Skeletal muscle satellite cell (primary cell): Measurements from ENCODE around the gene ARHGAP32. TPM values are rescaled to one million over a fixed set of nuclear protein-coding genes. Genes with fewer than 3 reads are reported as not detected.

Experiments used
- H3K27me3 ChIP-seq: 2 replicates; pipeline ENCODE4 v1.7.0; 2013; ENCODE audit warnings: low read length; ENCODE audit not compliant: control insufficient read depth, insufficient read depth
- H3K36me3 ChIP-seq: 2 replicates; pipeline ENCODE4 v1.7.0; 2013; ENCODE audit warnings: mild to moderate bottlenecking, control low read depth, low read length; ENCODE audit not compliant: insufficient read depth
- H3K4me1 ChIP-seq: 2 replicates; pipeline ENCODE4 v1.7.0; 2013; ENCODE audit warnings: low read length; ENCODE audit not compliant: control insufficient read depth, insufficient read depth
- H3K4me2 ChIP-seq: 2 replicates; pipeline ENCODE4 v1.7.0; 2013; ENCODE audit warnings: mild to moderate bottlenecking, low read length
- H3K4me3 ChIP-seq: 2 replicates; pipeline ENCODE4 v1.7.0; 2013; ENCODE audit warnings: low read length
- H3K9ac ChIP-seq: 2 replicates; pipeline ENCODE4 v1.7.0; 2013; ENCODE audit warnings: mild to moderate bottlenecking, low read depth, low read length, moderate library complexity
- H3K9me3 ChIP-seq: replicated peaks from 2 replicates; pipeline ENCODE4 v1.7.0; 2013; ENCODE audit warnings: mild to moderate bottlenecking, control low read depth, low read length
- small RNA-seq: library from RNA; depleted of rRNA; stranded (forward); fragments of <200 nt; gene quantifications from one replicate; pipeline ENCODE3, GENCODE V24; 2012

ARHGAP32 gene

DNA sequence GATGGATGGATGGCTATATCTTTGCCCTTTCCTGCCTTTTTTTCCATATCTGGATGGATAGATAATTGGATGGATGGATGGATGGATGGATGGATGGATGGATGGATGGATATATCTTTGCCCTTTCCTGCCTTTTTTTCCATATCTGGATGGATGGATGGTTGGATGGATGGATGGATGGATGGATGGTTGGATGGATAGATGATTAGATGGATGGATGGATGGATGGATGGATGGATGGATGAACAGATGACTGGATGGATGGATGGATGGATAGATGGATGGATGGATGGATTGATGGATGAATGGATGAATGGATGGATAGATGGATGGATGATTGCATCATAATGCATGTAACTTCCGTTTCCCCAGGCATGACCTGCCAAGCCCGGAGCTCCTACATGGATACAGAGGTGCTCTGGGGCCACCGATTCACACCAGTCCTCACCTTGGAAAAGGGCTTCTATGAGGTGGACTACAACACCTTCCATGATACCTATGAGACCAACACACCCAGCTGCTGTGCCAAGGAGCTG lies 276.0 kb downstream of the ARHGAP32 start:
- Histone ChIP-seq H3K27me3 (peaks cover 45% of the 10 kb centered on the region), H3K4me1 (no peaks in the 10 kb centered on the region), H3K4me3 (no peak overlapping the region), H3K4me2 (no peak overlapping the region), H3K9ac (no peak overlapping the region), H3K36me3 (no peaks in the 10 kb centered on the region), H3K9me3 (no peaks in the 10 kb centered on the region)

DNA sequence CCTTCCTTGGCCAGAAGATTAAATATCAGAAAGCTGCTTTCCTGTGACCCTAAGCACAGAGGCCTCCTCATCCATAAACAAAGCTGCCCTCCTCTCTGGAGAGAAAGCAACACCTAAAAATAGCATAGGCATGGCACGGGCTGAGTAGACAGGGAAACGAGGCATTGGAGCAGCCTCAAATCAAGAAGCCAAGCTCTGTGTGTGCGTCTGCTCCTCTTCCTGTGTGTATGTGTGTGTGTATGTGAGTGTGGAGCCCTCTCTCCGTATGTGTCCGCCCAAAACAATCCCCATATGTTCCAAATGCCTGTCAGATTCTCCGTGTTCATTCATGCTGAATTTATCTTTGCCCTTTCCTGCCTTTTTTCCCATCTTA lies 277.0 kb downstream of the ARHGAP32 start:
- Histone ChIP-seq H3K9ac (no peak overlapping the region), H3K9me3 (no peaks in the 10 kb centered on the region), H3K27me3 (peaks cover 35% of the 10 kb centered on the region), H3K36me3 (no peaks in the 10 kb centered on the region), H3K4me3 (no peak overlapping the region), H3K4me2 (no peak overlapping the region), H3K4me1 (no peaks in the 10 kb centered on the region)

Small RNA genes within 50 kb of the gene (small RNA-seq; reads per million reads assigned to genes)
- not detected for gene RF00019
- gene RNU6-874P = not detected
- not detected for gene RNU6-876P
